Measurements from ENCODE around the gene USP49. TPM values are rescaled to one million over a fixed set of nuclear protein-coding genes. Genes with fewer than 3 reads are reported as not detected.

USP49 gene
- total RNA-seq, 1 donor from 2014 or later: 4.8 TPM

DNA sequence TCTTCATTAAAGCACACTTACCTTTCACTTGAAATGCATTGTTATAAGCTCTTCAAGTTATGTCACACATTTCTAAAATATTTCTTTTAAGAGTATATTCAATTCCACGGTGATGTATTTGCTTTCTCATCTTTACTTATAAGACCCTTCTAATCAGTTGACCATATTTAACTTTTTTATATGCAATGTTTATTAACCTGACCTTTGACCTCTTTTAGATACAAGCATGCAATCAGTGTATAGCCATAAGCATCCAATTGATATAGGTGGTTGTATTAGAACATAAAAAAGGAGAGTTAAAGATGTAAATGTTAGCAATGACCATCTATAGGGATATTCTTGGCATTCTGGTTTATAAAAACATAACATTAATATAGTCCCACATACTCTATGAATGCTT is 9.2 kb downstream of the USP49 start:
- Mint-ChIP-seq H3K4me3 (no peak overlapping the region), H3K27me3 (ENCODE audit: insufficient read depth) (no peaks in the 10 kb centered on the region), H3K9me3 (no peaks in the 10 kb centered on the region), H3K36me3 (ENCODE audit: low read depth) (no peaks in the 10 kb centered on the region), H3K27ac (no peak overlapping the region), H3K4me1 (ENCODE audit: low read depth) (peaks cover 8% of the 10 kb centered on the region)
- intact Hi-C loops (cut with micrococcal nuclease): no loop called here
- no peak for DNase-seq (ENCODE audit: low spot score)

DNA sequence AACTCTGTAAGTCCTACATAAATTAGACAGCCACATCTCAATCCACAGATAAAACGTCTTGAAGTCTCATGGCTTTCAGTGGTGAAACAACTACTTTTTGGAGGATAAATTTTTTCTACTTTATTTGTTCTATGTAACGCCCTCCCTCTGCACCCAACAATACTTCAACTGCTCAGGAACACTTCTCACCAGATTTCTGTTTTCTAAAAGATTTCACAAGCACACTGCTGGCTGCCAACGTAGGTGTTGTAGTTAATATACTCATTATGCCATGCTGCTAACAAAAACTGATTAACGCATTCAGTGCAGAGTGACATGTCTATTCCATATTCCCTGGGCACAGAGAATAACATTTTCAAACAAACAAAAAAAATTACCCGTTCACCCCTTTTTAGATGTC is 10.2 kb downstream of the USP49 start:
- H3K36me3 Mint-ChIP-seq (ENCODE audit: low read depth): no peaks in the 10 kb centered on the region
- H3K9me3 Mint-ChIP-seq: no peaks in the 10 kb centered on the region
- H3K27me3 Mint-ChIP-seq (ENCODE audit: insufficient read depth): no peaks in the 10 kb centered on the region
- peaks cover 8% of the 10 kb centered on the region for H3K4me1 Mint-ChIP-seq (ENCODE audit: low read depth)
- DNase-seq (ENCODE audit: low spot score): no peak
- H3K27ac Mint-ChIP-seq: no peak overlapping the region
- intact Hi-C loops (cut with micrococcal nuclease): no loop called here
- H3K4me3 Mint-ChIP-seq: no peak overlapping the region

DNA sequence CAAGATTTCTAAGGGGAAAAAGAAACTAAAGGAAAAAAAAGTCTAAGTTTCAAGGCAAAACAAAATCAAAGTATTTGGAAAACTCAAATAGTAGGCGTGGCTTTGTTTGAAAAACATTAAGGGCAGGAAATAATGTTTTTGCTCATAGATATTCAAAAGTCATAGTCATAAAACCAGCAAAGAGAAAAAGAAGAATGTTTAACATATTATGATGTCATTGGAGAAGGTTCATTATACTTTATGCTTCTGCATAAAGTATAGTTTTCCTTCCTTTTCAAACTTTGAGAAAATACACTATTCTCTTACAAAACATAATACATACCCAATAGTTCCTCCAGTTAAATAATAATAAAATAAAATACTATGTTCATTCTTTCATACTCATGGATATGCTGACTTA is 13.7 kb downstream of the USP49 start:
- Mint-ChIP-seq H3K9me3 (no peaks in the 10 kb centered on the region), H3K27ac (no peak overlapping the region), H3K4me3 (no peak overlapping the region), H3K4me1 (ENCODE audit: low read depth) (no peaks in the 10 kb centered on the region), H3K27me3 (ENCODE audit: insufficient read depth) (no peaks in the 10 kb centered on the region), H3K36me3 (ENCODE audit: low read depth) (no peaks in the 10 kb centered on the region)
- no peak for DNase-seq (ENCODE audit: low spot score)
- intact Hi-C loops (cut with micrococcal nuclease): no loop called here

DNA sequence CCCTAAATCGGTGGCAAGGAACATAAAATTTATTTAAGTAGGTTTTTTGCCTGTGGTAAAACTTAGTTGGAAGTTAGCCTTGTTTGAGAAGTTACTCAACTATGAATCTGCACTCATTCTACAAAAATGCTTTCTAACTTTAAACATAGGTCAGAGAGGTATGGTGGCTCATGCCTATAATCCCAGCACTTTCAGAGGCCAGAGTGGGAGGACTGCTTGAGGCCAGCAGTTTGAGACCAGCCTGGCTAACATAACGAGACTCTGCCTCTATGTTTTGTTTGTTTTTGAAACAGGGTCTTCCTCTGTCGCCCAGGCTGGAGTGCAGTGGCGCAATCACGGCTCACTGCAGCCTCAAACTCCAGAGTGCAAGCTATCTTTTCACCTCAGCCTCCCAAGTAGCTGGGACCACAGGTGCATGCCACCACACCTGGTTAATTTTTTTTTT is 16.2 kb downstream of the USP49 start:
- H3K36me3 Mint-ChIP-seq (ENCODE audit: low read depth): no peaks in the 10 kb centered on the region
- no peaks in the 10 kb centered on the region for H3K27me3 Mint-ChIP-seq (ENCODE audit: insufficient read depth)
- no peak for DNase-seq (ENCODE audit: low spot score)
- no peak overlapping the region for H3K4me3 Mint-ChIP-seq
- H3K27ac Mint-ChIP-seq: no peak overlapping the region
- H3K9me3 Mint-ChIP-seq: no peaks in the 10 kb centered on the region
- intact Hi-C loops (cut with micrococcal nuclease): no loop called here
- no peaks in the 10 kb centered on the region for H3K4me1 Mint-ChIP-seq (ENCODE audit: low read depth)

DNA sequence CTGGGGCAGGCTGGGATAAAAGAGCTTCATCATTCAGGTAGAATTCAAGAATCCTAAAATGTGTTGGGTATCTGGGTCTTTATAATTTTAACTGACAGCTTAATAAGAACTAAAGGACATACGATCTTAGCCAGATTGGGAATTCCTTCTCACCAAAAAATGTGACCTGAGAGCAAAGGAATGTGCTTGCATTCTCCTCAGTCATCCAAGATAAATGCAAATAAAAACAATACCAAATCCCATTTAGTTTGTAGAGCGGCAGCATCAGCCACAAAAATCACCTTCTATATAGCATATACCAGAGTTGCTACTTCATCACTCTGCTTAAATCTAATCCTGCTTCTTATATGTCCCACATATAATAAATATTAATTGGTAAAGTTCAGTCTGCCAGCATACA is 16.9 kb downstream of the USP49 start:
- no peak overlapping the region for H3K27ac Mint-ChIP-seq
- H3K36me3 Mint-ChIP-seq (ENCODE audit: low read depth): no peaks in the 10 kb centered on the region
- intact Hi-C loops (cut with micrococcal nuclease): no loop called here
- no peaks in the 10 kb centered on the region for H3K4me1 Mint-ChIP-seq (ENCODE audit: low read depth)
- no peak for DNase-seq (ENCODE audit: low spot score)
- no peaks in the 10 kb centered on the region for H3K27me3 Mint-ChIP-seq (ENCODE audit: insufficient read depth)
- H3K9me3 Mint-ChIP-seq: no peaks in the 10 kb centered on the region
- no peak overlapping the region for H3K4me3 Mint-ChIP-seq

DNA sequence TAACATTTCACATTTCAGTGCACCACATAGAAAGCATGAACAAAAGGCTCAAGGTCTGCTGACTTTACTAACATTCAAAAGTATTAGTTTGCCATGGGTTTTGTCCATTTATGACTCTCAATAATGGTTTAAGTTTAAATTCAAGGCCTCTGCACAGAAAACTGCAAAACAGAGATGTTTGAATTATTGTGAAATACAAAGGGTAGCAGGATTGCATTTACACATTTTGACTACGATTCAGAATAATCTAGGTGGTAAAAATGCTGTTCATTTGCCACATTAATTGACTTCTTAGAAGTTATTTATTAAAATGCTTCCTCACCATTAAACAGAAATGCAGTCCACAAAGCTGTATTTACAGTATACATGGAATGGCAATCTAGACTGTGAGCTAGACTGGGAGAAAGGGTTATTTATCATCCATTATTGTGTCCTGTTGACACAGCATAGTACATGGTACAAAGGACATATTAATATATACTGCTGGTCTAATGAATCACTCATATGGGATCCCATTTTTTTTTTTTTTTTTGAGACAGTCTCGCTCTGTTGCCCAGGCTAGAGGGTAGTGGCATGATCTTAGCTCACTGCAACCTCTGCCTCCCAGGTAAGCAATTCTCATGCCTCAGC is 18.0 kb downstream of the USP49 start:
- Mint-ChIP-seq H3K4me3 (no peak overlapping the region), H3K9me3 (no peaks in the 10 kb centered on the region), H3K36me3 (ENCODE audit: low read depth) (no peaks in the 10 kb centered on the region), H3K27me3 (ENCODE audit: insufficient read depth) (peaks cover 2% of the 10 kb centered on the region), H3K4me1 (ENCODE audit: low read depth) (no peaks in the 10 kb centered on the region), H3K27ac (no peak overlapping the region)
- no peak for DNase-seq (ENCODE audit: low spot score)
- intact Hi-C loops (cut with micrococcal nuclease): no loop called here

DNA sequence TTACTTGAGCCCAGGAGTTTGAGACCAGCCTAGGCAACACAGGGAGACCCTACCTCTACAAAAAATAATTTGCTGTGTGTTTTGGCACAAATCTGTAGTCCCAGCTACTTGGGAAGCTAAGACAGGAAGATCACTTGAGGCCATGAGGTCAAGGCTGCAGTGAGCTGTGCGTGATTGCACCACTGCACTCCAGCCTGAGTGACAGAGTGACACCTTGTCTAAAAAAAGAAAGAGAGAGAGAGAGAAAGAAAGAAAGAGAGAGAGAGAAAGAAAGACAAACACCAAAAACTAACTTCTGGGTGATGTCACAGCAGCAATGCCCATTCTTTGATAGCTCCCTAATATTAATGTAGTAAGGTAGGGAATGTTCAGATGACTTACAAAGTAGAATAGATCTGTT is 20.4 kb downstream of the USP49 start:
- H3K27ac Mint-ChIP-seq: no peak overlapping the region
- DNase-seq (ENCODE audit: low spot score): no peak
- intact Hi-C loops (cut with micrococcal nuclease): no loop called here
- no peaks in the 10 kb centered on the region for H3K9me3 Mint-ChIP-seq
- no peaks in the 10 kb centered on the region for H3K4me1 Mint-ChIP-seq (ENCODE audit: low read depth)
- H3K36me3 Mint-ChIP-seq (ENCODE audit: low read depth): no peaks in the 10 kb centered on the region
- H3K27me3 Mint-ChIP-seq (ENCODE audit: insufficient read depth): peaks cover 2% of the 10 kb centered on the region
- no peak overlapping the region for H3K4me3 Mint-ChIP-seq

DNA sequence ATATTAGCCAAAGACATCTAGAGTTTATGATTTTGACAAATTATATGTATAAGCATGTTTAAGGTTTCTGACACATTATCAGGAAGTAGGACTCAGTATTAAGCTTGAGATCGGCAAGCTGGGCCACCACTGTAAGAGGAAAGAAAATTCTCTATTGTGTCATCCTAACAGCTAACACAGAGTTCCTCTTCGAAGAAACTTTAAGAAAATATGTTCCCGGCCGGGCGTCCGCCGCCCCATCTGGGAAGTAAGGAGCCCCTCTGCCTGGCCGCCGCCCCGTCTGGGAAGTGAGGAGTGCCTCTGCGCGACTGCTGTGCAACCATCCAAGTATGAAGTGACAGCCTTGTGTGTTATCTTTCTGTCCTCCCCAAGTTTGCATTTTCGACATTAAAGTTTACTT is 23.0 kb downstream of the USP49 start:
- intact Hi-C loops (cut with micrococcal nuclease): no loop called here

DNA sequence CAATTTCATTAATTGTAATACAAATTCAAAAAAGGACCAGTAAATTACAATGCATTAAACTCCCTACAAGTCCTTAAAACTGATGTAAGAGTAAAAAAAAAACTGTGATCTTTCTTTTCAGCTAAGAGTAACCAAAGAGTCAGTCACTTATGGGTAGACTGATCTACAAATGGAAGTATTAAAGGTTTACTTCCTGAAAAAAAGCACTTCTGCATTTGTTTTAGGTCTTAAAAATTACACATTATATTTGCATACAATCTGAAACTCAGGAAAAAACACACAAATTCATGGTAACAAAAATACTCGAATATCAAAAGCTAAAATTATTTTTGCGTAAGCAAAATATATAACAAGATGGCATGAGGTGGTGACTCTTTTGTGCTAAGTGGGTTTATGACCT is 23.5 kb downstream of the USP49 start:
- Mint-ChIP-seq H3K4me1 (ENCODE audit: low read depth) (no peaks in the 10 kb centered on the region), H3K36me3 (ENCODE audit: low read depth) (no peaks in the 10 kb centered on the region), H3K9me3 (no peaks in the 10 kb centered on the region), H3K4me3 (no peak overlapping the region), H3K27ac (no peak overlapping the region), H3K27me3 (ENCODE audit: insufficient read depth) (peaks cover 2% of the 10 kb centered on the region)
- DNase-seq (ENCODE audit: low spot score): no peak
- intact Hi-C loops (cut with micrococcal nuclease): no loop called here

More for the DNA sequence above, 23.0 kb downstream of the USP49 start:
- no peak overlapping the region for H3K4me3 Mint-ChIP-seq
- no peak for DNase-seq (ENCODE audit: low spot score)
- H3K36me3 Mint-ChIP-seq (ENCODE audit: low read depth): no peaks in the 10 kb centered on the region
- no peak overlapping the region for H3K27ac Mint-ChIP-seq
- no peaks in the 10 kb centered on the region for H3K4me1 Mint-ChIP-seq (ENCODE audit: low read depth)
- peaks cover 2% of the 10 kb centered on the region for H3K27me3 Mint-ChIP-seq (ENCODE audit: insufficient read depth)
- H3K9me3 Mint-ChIP-seq: no peaks in the 10 kb centered on the region

DNA sequence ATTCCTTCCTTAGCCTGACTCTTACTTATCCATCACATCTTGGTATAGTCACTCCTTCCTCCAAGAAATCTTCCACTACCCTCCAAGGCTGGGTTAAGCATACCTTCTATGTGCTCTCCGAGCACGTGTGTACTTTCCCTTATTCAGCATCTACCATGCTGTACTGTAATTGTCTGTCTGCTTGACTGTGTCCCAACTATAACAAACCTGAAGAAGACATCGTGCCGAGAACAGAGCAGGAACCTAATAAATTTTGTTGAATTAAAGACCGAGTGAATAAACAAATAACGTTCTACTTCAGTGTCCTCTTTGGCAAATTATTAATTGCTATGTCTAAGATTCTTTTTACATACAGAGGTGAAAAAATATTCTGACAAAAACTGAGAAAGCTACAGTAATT is 35.8 kb downstream of the USP49 start:
- DNase-seq (ENCODE audit: low spot score): no peak
- no peak overlapping the region for H3K4me3 Mint-ChIP-seq
- no peaks in the 10 kb centered on the region for H3K36me3 Mint-ChIP-seq (ENCODE audit: low read depth)
- H3K27ac Mint-ChIP-seq: no peak overlapping the region
- intact Hi-C loops (cut with micrococcal nuclease): no loop called here
- no peaks in the 10 kb centered on the region for H3K4me1 Mint-ChIP-seq (ENCODE audit: low read depth)
- H3K27me3 Mint-ChIP-seq (ENCODE audit: insufficient read depth): no peaks in the 10 kb centered on the region
- no peaks in the 10 kb centered on the region for H3K9me3 Mint-ChIP-seq

DNA sequence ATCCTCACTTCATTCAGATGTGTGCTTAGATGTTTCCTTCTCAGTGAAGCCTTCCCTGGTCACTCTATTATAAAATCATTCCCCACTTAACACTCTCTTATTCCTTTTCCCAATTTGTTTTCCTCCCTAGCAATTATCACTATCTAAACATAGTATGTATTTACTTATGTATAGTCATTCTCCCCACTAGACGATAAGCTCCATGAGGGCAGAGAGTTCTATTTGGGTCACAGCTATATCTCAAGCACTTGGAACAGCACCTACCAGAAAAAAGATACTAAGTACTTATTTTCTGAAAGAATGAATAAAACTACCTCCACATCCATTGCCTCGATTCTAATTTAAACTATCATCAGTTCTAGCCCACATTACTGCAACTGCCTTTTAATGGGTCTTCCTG is 36.5 kb downstream of the USP49 start:
- Mint-ChIP-seq H3K27ac (no peak overlapping the region), H3K36me3 (ENCODE audit: low read depth) (no peaks in the 10 kb centered on the region), H3K9me3 (no peaks in the 10 kb centered on the region), H3K4me1 (ENCODE audit: low read depth) (no peaks in the 10 kb centered on the region), H3K27me3 (ENCODE audit: insufficient read depth) (no peaks in the 10 kb centered on the region), H3K4me3 (no peak overlapping the region)
- no peak for DNase-seq (ENCODE audit: low spot score)
- intact Hi-C loops (cut with micrococcal nuclease): no loop called here

DNA sequence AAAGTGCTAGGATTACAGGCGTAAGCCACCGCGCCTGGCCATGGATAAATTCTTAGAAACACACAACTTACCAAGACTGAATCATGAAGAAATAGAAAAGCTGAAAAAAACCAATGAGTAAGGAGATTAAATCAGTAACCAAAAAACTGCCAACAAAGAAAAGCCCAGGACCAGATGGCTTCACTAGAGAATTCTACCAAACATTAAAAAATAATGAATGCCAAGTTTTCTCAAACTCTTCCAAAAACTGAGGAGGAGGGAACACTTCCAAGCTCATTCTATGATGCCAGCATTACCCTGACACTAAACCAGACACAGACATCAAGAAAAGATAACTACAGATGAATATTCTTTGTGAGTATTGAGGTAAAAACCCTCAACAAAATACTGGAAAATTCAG is 44.3 kb downstream of the USP49 start:
- Mint-ChIP-seq H3K27ac (no peak overlapping the region), H3K9me3 (no peaks in the 10 kb centered on the region), H3K4me1 (ENCODE audit: low read depth) (peaks cover 11% of the 10 kb centered on the region), H3K4me3 (no peak overlapping the region), H3K36me3 (ENCODE audit: low read depth) (peaks cover 5% of the 10 kb centered on the region), H3K27me3 (ENCODE audit: insufficient read depth) (no peaks in the 10 kb centered on the region)
- intact Hi-C loops (cut with micrococcal nuclease): no loop called here
- no peak for DNase-seq (ENCODE audit: low spot score)

DNA sequence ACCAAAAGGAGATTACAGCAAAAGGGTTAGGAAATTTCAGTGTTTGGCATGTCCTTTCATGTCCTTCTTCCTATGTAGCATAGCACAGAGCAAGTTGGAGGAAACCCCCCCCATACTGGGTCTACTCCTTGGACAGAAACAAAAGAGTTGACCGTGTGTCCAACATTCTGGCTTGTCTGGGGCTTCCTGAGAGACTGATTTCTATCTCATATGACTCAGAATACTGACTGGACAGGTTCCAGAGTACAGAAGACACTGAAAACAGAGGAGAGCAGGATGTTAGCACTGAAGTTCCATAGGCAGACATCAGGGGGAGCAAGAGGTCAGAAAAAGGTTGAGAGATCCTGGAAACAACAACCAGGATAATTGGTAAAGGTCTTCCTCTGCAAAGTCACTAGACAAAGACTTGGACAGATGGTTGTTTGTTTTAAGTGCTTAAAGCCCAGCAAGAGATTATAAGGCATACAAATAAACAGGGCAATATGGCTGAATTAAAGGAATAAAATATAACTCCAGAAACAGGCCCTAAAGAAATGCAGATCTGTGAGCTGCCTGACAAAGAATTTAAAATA is 48.4 kb downstream of the USP49 start:
- intact Hi-C loops (cut with micrococcal nuclease): loop anchor here (1.0 to 2.0 kb wide), 7 partner anchors 48 to 320 kb away; partner anchors contain the start of genes BYSL, MED20, TOMM6 and USP49
- Mint-ChIP-seq H3K4me3 (no peak overlapping the region), H3K36me3 (ENCODE audit: low read depth) (peaks cover 5% of the 10 kb centered on the region), H3K27me3 (ENCODE audit: insufficient read depth) (no peaks in the 10 kb centered on the region), H3K9me3 (no peaks in the 10 kb centered on the region), H3K4me1 (ENCODE audit: low read depth) (peaks cover 11% of the 10 kb centered on the region), H3K27ac (no peak overlapping the region)
- peak; percentile 31 for DNase-seq (ENCODE audit: low spot score)

DNA sequence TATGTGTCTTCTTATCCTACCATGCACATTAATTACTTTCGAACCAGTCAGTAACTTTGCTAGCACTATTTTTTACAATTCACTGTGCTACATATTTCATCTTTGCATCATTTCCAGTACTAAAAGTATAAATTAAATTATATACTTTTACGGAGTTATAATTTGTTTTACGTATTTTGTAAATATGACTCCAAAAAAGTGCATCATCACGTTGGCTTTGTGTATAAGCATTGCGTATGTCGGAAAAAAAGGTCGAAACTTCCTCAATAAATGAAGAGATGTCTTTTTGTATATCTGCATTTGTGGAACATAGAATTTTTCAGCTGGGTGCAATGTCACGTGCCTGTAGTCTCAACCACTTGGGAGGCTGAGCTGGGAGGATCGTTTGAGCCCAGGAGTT is 52.0 kb downstream of the USP49 start:
- Mint-ChIP-seq H3K9me3 (no peaks in the 10 kb centered on the region), H3K27me3 (ENCODE audit: insufficient read depth) (no peaks in the 10 kb centered on the region), H3K4me3 (no peak overlapping the region), H3K27ac (no peak overlapping the region), H3K4me1 (ENCODE audit: low read depth) (peaks cover 11% of the 10 kb centered on the region), H3K36me3 (ENCODE audit: low read depth) (no peaks in the 10 kb centered on the region)
- DNase-seq (ENCODE audit: low spot score): no peak
- intact Hi-C loops (cut with micrococcal nuclease): no loop called here
